CD14-positive monocyte (primary cell): ENCODE data around the gene CORO1C. TPM values are rescaled to one million over a fixed set of nuclear protein-coding genes. Genes with fewer than 3 reads are reported as not detected.

Source experiments
- DNase-seq, 3 donors: peaks; one replicate each; pipeline ENCODE4 v3.0.0-alpha.2; 2011 to 2022
- H2AFZ ChIP-seq: 2 replicates; pipeline ENCODE4 v1.6.0; 2012; ENCODE audit warnings: mild to moderate bottlenecking, low read depth, low read length, inconsistent platforms; ENCODE audit not compliant: insufficient read depth, poor library complexity, severe bottlenecking
- H3K27ac ChIP-seq, 2 donors: 1 replicate in 1 of 2; 2 replicates in 1 of 2; pipeline ENCODE4 v1.5.1; 2012 to 2013; ENCODE audit warnings: low read length in 2 of 2, control low read depth in 1 of 2, inconsistent platforms in 1 of 2, low read depth in 1 of 2, mild to moderate bottlenecking in 1 of 2
- H3K27me3 ChIP-seq, 2 donors: one replicate each; pipeline versions ENCODE4 v1.6.0 to v1.6.1; 2011 to 2013; ENCODE audit warnings: low read length in 2 of 2; ENCODE audit not compliant: control insufficient read depth in 2 of 2, insufficient read depth in 2 of 2
- H3K36me3 ChIP-seq, 2 donors: replicated peaks in 1 of 2; 1 replicate in 1 of 2; 2 replicates in 1 of 2; pipeline versions ENCODE4 v1.5.1 to v1.6.1; 2012 to 2013; ENCODE audit warnings: low read length in 2 of 2, control low read depth in 1 of 2, inconsistent platforms in 1 of 2, mild to moderate bottlenecking in 1 of 2; ENCODE audit not compliant: insufficient read depth in 2 of 2, control insufficient read depth in 1 of 2
- H3K4me1 ChIP-seq, 2 donors: 1 replicate in 1 of 2; 2 replicates in 1 of 2; pipeline versions ENCODE4 v1.5.1 to v1.6.1; 2012 to 2013; ENCODE audit warnings: low read length in 2 of 2, control low read depth in 1 of 2, inconsistent platforms in 1 of 2, mild to moderate bottlenecking in 1 of 2, moderate library complexity in 1 of 2; ENCODE audit not compliant: insufficient read depth in 2 of 2, control insufficient read depth in 1 of 2
- H3K4me2 ChIP-seq: replicated peaks from 2 replicates; pipeline ENCODE3; 2012; ENCODE audit warnings: low read length, moderate library complexity, mild to moderate bottlenecking; ENCODE audit not compliant: poor library complexity, severe bottlenecking; ENCODE audit errors: extremely low read depth
- H3K4me3 ChIP-seq, 3 experiments: fragments of 200-600 bp in 1 of 3; sonication (generic) in 1 of 3; replicated peaks in 1 of 3; 1 replicate in 2 of 3; 2 replicates in 1 of 3; pipeline ENCODE4 v1.5.1; 2011 to 2013; ENCODE audit warnings: low read length in 3 of 3, mild to moderate bottlenecking in 3 of 3, control low read depth in 2 of 3, low read depth in 2 of 3, inconsistent platforms in 1 of 3, moderate library complexity in 1 of 3
- H3K79me2 ChIP-seq: 2 replicates; pipeline ENCODE4 v1.6.0; 2012; ENCODE audit warnings: mild to moderate bottlenecking, control low read depth, inconsistent platforms, low read length, moderate library complexity; ENCODE audit not compliant: insufficient read depth
- H3K9ac ChIP-seq: 2 replicates; pipeline ENCODE4 v1.6.0; 2017; ENCODE audit warnings: low read length, mild to moderate bottlenecking; ENCODE audit not compliant: insufficient read depth, poor library complexity, severe bottlenecking
- H3K9me3 ChIP-seq, 2 donors: replicated peaks in 1 of 2; 1 replicate in 1 of 2; 2 replicates in 1 of 2; pipeline versions ENCODE4 v1.5.1 to v1.6.1; 2012 to 2013; ENCODE audit warnings: low read length in 2 of 2, control low read depth in 1 of 2; ENCODE audit not compliant: control insufficient read depth in 1 of 2, insufficient read depth in 1 of 2
- H4K20me1 ChIP-seq: 2 replicates; pipeline ENCODE4 v1.6.0; 2012; ENCODE audit warnings: mild to moderate bottlenecking, low read length, control low read depth, moderate library complexity; ENCODE audit not compliant: insufficient read depth
- H3K27ac Mint-ChIP-seq, 7 donors: one replicate each; pipeline ENCODE4 v1.8.0; 2020; ENCODE audit warnings: mild to moderate bottlenecking in 7 of 7, mixed read lengths in 7 of 7, moderate library complexity in 6 of 7, inconsistent platforms in 2 of 7
- H3K27me3 Mint-ChIP-seq, 3 donors: one replicate each; pipeline ENCODE4 v1.8.0; 2021 to 2022; ENCODE audit warnings: low read depth in 3 of 3, mild to moderate bottlenecking in 3 of 3, mixed read lengths in 3 of 3, moderate library complexity in 3 of 3, inconsistent platforms in 1 of 3
- H3K36me3 Mint-ChIP-seq, 2 donors: one replicate each; pipeline ENCODE4 v1.8.0; 2020; ENCODE audit warnings: mixed read lengths in 2 of 2, inconsistent platforms in 1 of 2, mild to moderate bottlenecking in 1 of 2
- H3K4me1 Mint-ChIP-seq: one replicate; pipeline ENCODE4 v1.8.0; 2020; ENCODE audit warnings: mild to moderate bottlenecking, mixed read lengths
- H3K4me3 Mint-ChIP-seq, 2 donors: one replicate each; pipeline ENCODE4 v1.8.0; 2020; ENCODE audit warnings: mild to moderate bottlenecking in 2 of 2, mixed read lengths in 2 of 2, moderate library complexity in 1 of 2
- H3K9me3 Mint-ChIP-seq, 7 donors: one replicate each; pipeline ENCODE4 v1.8.0; 2020 to 2022; ENCODE audit warnings: mixed read lengths in 7 of 7, mild to moderate bottlenecking in 6 of 7, moderate library complexity in 6 of 7, inconsistent platforms in 2 of 7
- WGBS: methylation state at CpG from one replicate; pipeline ENCODE4 v1.1.5; 2013; ENCODE audit warnings: missing lambda C conversion rate; ENCODE audit not compliant: insufficient coverage; 5-methylcytosine and 5-hydroxymethylcytosine counted together
- intact Hi-C, 2 donors: fragments of 100-400 bp; cut with micrococcal nuclease; formaldehyde crosslinking; loops; one replicate each; pipeline versions ENCODE4 v1.15.0 to v1.15.1; 2023
- polyA plus RNA-seq, 3 donors: library from polyadenylated mRNA; depleted of rRNA in 1 of 3; unstranded in 2 of 3; stranded (reverse) in 1 of 3; fragments of 300-500 nt in 2 of 3; fragments of >200 nt in 1 of 3; fragmentation: Illumina TruSeq in 2 of 3; gene quantifications; 1 replicate in 2 of 3; 2 replicates in 1 of 3; pipeline ENCODE4 v1.2.3, GENCODE V29; 2012 to 2021
- TF ChIP-seq, protein P1 (sequence below): fragments of 200-600 bp; IDR thresholded peaks from one replicate; pipeline ENCODE4 v1.8.0; 2022; ENCODE audit warnings: antibody characterized with exemption, mild to moderate bottlenecking

Gene CORO1C
- polyA plus RNA-seq, 3 donors: 77.5 to 285 (median 229) TPM

DNA sequence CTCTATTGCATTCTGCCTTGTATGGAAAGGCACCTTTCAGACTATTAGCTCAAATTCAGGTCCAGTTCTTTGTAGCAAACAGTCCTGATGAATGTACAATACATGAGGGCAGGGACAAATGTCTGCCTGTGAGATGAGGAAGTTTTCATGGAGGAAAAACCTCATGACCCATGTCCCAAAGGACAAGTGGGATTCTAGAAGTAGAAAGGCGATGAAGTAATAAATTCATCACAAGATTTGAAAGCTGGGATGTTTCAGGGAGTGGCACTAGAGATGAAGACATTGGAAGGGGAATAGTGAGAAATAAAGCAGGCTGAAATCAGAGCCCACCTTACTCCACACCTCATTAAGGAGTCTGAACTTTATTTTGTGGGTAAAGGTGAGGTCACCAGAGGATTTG, 4.2 kb downstream of the CORO1C start:
- Mint-ChIP-seq H3K9me3 (no peaks in the 10 kb centered on the region), H3K4me3 (no peak overlapping the region), H3K4me1 (peaks cover 77% of the 10 kb centered on the region), H3K27ac (peak overlapping the region in 5 of 7 donors; percentile 78 to 98 (median 85)), H3K27me3 (no peaks in the 10 kb centered on the region), H3K36me3 (peaks cover 13 to 24% of the 10 kb centered on the region in 2 donors)
- peaks cover 59% of the 10 kb centered on the region for H4K20me1 ChIP-seq
- peaks cover 80% of the 10 kb centered on the region for H3K79me2 ChIP-seq
- no peaks in the 10 kb centered on the region for H3K36me3 ChIP-seq
- H3K4me1 ChIP-seq: peaks cover 72 to 83% of the 10 kb centered on the region in 2 donors
- H2AFZ ChIP-seq: no peak overlapping the region
- H3K9ac ChIP-seq: no peak overlapping the region
- no CpG with 5 or more reads among the region's 1 CpG for WGBS
- DNase-seq: no peak
- intact Hi-C loops: no loop called here
- TF ChIP-seq, protein P1, sequence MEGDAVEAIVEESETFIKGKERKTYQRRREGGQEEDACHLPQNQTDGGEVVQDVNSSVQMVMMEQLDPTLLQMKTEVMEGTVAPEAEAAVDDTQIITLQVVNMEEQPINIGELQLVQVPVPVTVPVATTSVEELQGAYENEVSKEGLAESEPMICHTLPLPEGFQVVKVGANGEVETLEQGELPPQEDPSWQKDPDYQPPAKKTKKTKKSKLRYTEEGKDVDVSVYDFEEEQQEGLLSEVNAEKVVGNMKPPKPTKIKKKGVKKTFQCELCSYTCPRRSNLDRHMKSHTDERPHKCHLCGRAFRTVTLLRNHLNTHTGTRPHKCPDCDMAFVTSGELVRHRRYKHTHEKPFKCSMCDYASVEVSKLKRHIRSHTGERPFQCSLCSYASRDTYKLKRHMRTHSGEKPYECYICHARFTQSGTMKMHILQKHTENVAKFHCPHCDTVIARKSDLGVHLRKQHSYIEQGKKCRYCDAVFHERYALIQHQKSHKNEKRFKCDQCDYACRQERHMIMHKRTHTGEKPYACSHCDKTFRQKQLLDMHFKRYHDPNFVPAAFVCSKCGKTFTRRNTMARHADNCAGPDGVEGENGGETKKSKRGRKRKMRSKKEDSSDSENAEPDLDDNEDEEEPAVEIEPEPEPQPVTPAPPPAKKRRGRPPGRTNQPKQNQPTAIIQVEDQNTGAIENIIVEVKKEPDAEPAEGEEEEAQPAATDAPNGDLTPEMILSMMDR: no peak
- no peaks in the 10 kb centered on the region for H3K27me3 ChIP-seq
- no peaks in the 10 kb centered on the region for H3K9me3 ChIP-seq
- peak overlapping the region; percentile 31 for H3K4me2 ChIP-seq
- H3K27ac ChIP-seq: peak overlapping the region in 1 of 2 donors; percentile 65
- H3K4me3 ChIP-seq: no peak overlapping the region

DNA sequence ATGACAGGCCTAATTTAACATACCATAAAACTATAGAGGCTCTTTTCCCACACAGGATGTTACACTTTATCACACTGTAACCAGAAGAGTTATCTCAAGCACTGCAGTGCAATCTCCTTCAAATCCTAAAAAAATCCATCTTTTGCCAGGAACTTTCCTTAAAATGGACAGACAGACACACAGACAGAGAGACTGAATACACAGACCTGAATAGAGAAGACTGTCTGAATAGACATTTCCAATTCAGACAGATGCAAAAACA, 6.5 kb downstream of the CORO1C start:
- intact Hi-C loops: no loop called here
- Histone ChIP-seq H3K4me2 (peak overlapping the region; percentile 71), H3K79me2 (peaks cover 89% of the 10 kb centered on the region)

More for the DNA sequence above, 6.5 kb downstream of the CORO1C start:
- Histone ChIP-seq H3K4me1 (peaks cover 85 to 95% of the 10 kb centered on the region in 2 donors), H3K4me3 (peak overlapping the region in 1 of 3 experiments; percentile 38), H3K9me3 (no peaks in the 10 kb centered on the region), H3K9ac (peak overlapping the region; percentile 59), H3K27ac (peak overlapping the region; percentile 89 to 99), H3K27me3 (no peaks in the 10 kb centered on the region), H4K20me1 (peaks cover 69% of the 10 kb centered on the region), H3K36me3 (no peaks in the 10 kb centered on the region), H2AFZ (no peak overlapping the region)
- Mint-ChIP-seq H3K4me1 (peaks cover 91% of the 10 kb centered on the region), H3K36me3 (peaks cover 13 to 27% of the 10 kb centered on the region in 2 donors), H3K27ac (peak overlapping the region; percentile 94 to 99 (median 98)), H3K27me3 (no peaks in the 10 kb centered on the region), H3K9me3 (no peaks in the 10 kb centered on the region), H3K4me3 (peak overlapping the region in 1 of 2 donors; percentile 65)
- no peak for DNase-seq
- TF ChIP-seq, protein P1: no peak
